H1 (cell line): Measurements from ENCODE around the gene PLCL1. TPM values are rescaled to one million over a fixed set of nuclear protein-coding genes. Genes with fewer than 3 reads are reported as not detected.

Experiments used
- CTCF ChIA-PET: fragments of 300-600 bp; sonication (Branson Sonifier 250); formaldehyde crosslinking; loops from one replicate; lab custom pipeline; 2021; ENCODE audit not compliant: partially characterized antibody; lab: Charles Lee
- POLR2A ChIA-PET: fragments of 300-600 bp; sonication (Branson Sonifier 250); formaldehyde crosslinking; loops from one replicate; lab custom pipeline; 2021; ENCODE audit warnings: inconsistent platforms; ENCODE audit not compliant: partially characterized antibody; lab: Charles Lee
- DNase-seq, 2 experiments: peaks; one replicate each; pipeline versions ENCODE4 v3.0.0 to v3.0.0-alpha.2; 2010 to 2022; ENCODE audit warnings: low spot score in 2 of 2, low read depth in 1 of 2, mixed read lengths in 1 of 2
- FAIRE-seq: peaks from 2 replicates; lab custom pipeline; 2011; peaks lifted over from hg19 to GRCh38; lab: Jason Lieb, UNC
- H2AFZ ChIP-seq: 2 replicates; pipeline ENCODE4 v1.8.1; 2012; ENCODE audit warnings: low read length, inconsistent platforms
- H2AK5ac ChIP-seq: 2 replicates; pipeline ENCODE4 v1.6.1; 2013; ENCODE audit warnings: low read depth, low read length
- H2BK120ac ChIP-seq: replicated peaks from 2 replicates; pipeline ENCODE3; 2013; ENCODE audit warnings: low read depth, low read length, inconsistent platforms
- H2BK12ac ChIP-seq: 2 replicates; pipeline ENCODE4 v1.6.1; 2013; ENCODE audit warnings: low read depth, low read length
- H2BK15ac ChIP-seq: 2 replicates; pipeline ENCODE4 v1.6.1; 2013; ENCODE audit warnings: low read length
- H2BK20ac ChIP-seq: 2 replicates; pipeline ENCODE4 v1.6.1; 2013; ENCODE audit warnings: low read length
- H2BK5ac ChIP-seq: 2 replicates; pipeline ENCODE4 v1.6.1; 2013; ENCODE audit warnings: low read depth, low read length
- H3K14ac ChIP-seq: 2 replicates; pipeline ENCODE4 v1.6.1; 2013; ENCODE audit warnings: inconsistent platforms; ENCODE audit not compliant: insufficient read length
- H3K18ac ChIP-seq: 2 replicates; pipeline ENCODE4 v1.6.1; 2013; ENCODE audit warnings: low read length; ENCODE audit errors: extremely low read depth
- H3K23ac ChIP-seq: 2 replicates; pipeline ENCODE4 v1.6.1; 2013; ENCODE audit warnings: inconsistent platforms; ENCODE audit not compliant: insufficient read length
- H3K23me2 ChIP-seq: 2 replicates; pipeline ENCODE4 v1.6.1; 2013; ENCODE audit warnings: low read depth, low read length
- H3K27ac ChIP-seq: 2 replicates; pipeline ENCODE4 v1.6.1; 2011; ENCODE audit warnings: low read depth, low read length, inconsistent platforms
- H3K27me3 ChIP-seq, 4 experiments: replicated peaks in 1 of 4; 1 replicate in 1 of 4; 2 replicates in 3 of 4; pipeline versions ENCODE4 v1.6.1 to v1.8.1; 2011 to 2013; ENCODE audit warnings: low read length in 3 of 4, mild to moderate bottlenecking in 3 of 4, inconsistent platforms in 2 of 4, mixed read lengths in 2 of 4, moderate library complexity in 1 of 4; ENCODE audit not compliant: control insufficient read depth in 3 of 4, insufficient read depth in 3 of 4; ENCODE audit errors: extremely low read depth in 1 of 4
- H3K36me3 ChIP-seq, 4 experiments: 2 replicates each; pipeline versions ENCODE4 v1.6.1 to v1.8.1; 2011 to 2013; ENCODE audit warnings: mild to moderate bottlenecking in 4 of 4, low read length in 3 of 4, moderate library complexity in 2 of 4, control low read depth in 1 of 4, inconsistent platforms in 1 of 4; ENCODE audit not compliant: insufficient read depth in 4 of 4, control insufficient read depth in 2 of 4
- H3K4ac ChIP-seq: replicated peaks from 2 replicates; pipeline ENCODE3; 2013; ENCODE audit warnings: low read length, low read depth, mixed read lengths, inconsistent platforms; ENCODE audit not compliant: insufficient read length
- H3K4me1 ChIP-seq, 4 experiments: replicated peaks in 1 of 4; 1 replicate in 1 of 4; 2 replicates in 3 of 4; pipeline versions ENCODE4 v1.6.1 to v1.8.1; 2011 to 2013; ENCODE audit warnings: low read length in 3 of 4, inconsistent platforms in 2 of 4, mixed read lengths in 1 of 4; ENCODE audit not compliant: insufficient read depth in 4 of 4, control insufficient read depth in 3 of 4
- H3K4me2 ChIP-seq, 2 experiments: 2 replicates each; pipeline versions ENCODE4 v1.6.1 to v1.8.1; 2011 to 2013; ENCODE audit warnings: low read depth in 2 of 2, low read length in 2 of 2, control low read depth in 1 of 2, inconsistent platforms in 1 of 2, mild to moderate bottlenecking in 1 of 2; ENCODE audit not compliant: insufficient read depth in 1 of 2
- H3K4me3 ChIP-seq, 4 experiments: fragments of 200-600, 300-600 bp in 1 of 4; sonication (generic), shearing (Covaris generic), sonication (Bioruptor Twin) in 1 of 4; 2 replicates each; pipeline versions ENCODE4 v1.5.1 to v1.8.1; 2011 to 2016; ENCODE audit warnings: low read length in 4 of 4, low read depth in 3 of 4, control low read depth in 2 of 4, inconsistent platforms in 2 of 4, mild to moderate bottlenecking in 2 of 4, mixed read lengths in 1 of 4, moderate library complexity in 1 of 4; ENCODE audit not compliant: insufficient read depth in 2 of 4; ENCODE audit errors: extremely low read depth in 1 of 4
- H3K56ac ChIP-seq: replicated peaks from 2 replicates; pipeline ENCODE3; 2013; ENCODE audit warnings: low read depth, mild to moderate bottlenecking, mixed read lengths, low read length, inconsistent platforms; ENCODE audit not compliant: insufficient read length
- H3K79me1 ChIP-seq: 2 replicates; pipeline ENCODE4 v1.6.1; 2013; ENCODE audit warnings: low read depth, low read length, control low read depth
- H3K79me2 ChIP-seq, 2 experiments: 2 replicates each; pipeline versions ENCODE4 v1.6.1 to v1.8.1; 2012 to 2013; ENCODE audit warnings: low read length in 2 of 2, mild to moderate bottlenecking in 2 of 2, inconsistent platforms in 1 of 2; ENCODE audit not compliant: insufficient read depth in 2 of 2, control insufficient read depth in 1 of 2
- H3K9ac ChIP-seq, 4 experiments: replicated peaks in 1 of 4; 1 replicate in 1 of 4; 2 replicates in 3 of 4; pipeline versions ENCODE4 v1.6.1 to v1.8.1; 2011 to 2013; ENCODE audit warnings: low read depth in 3 of 4, low read length in 3 of 4, control low read depth in 2 of 4, mild to moderate bottlenecking in 2 of 4, moderate library complexity in 2 of 4, inconsistent platforms in 1 of 4; ENCODE audit errors: extremely low read depth in 1 of 4
- H3K9me3 ChIP-seq, 2 experiments: 2 replicates each; pipeline versions ENCODE4 v1.6.1 to v1.8.1; 2012 to 2013; ENCODE audit warnings: mild to moderate bottlenecking in 2 of 2, moderate library complexity in 2 of 2, control low read depth in 1 of 2, inconsistent platforms in 1 of 2, low read depth in 1 of 2, low read length in 1 of 2, mixed read lengths in 1 of 2; ENCODE audit not compliant: insufficient read depth in 2 of 2
- H4K20me1 ChIP-seq, 2 experiments: replicated peaks in 1 of 2; 2 replicates each; pipeline versions ENCODE3 to v1.8.1; 2011 to 2013; ENCODE audit warnings: inconsistent platforms in 2 of 2, low read length in 2 of 2, mild to moderate bottlenecking in 1 of 2; ENCODE audit not compliant: insufficient read depth in 2 of 2, control insufficient read depth in 1 of 2
- H4K5ac ChIP-seq: 2 replicates; pipeline ENCODE4 v1.6.1; 2013; ENCODE audit warnings: low read length, low read depth, mixed read lengths, inconsistent platforms; ENCODE audit not compliant: insufficient read length
- H4K8ac ChIP-seq: 2 replicates; pipeline ENCODE4 v1.8.0; 2013; ENCODE audit warnings: mild to moderate bottlenecking, moderate library complexity, low read length, inconsistent platforms; ENCODE audit not compliant: insufficient read depth; ENCODE audit errors: extremely low read depth
- H4K91ac ChIP-seq: replicated peaks from 2 replicates; pipeline ENCODE3; 2013; ENCODE audit warnings: low read length, mixed read lengths, inconsistent platforms; ENCODE audit not compliant: insufficient read length
- ASH2L ChIP-seq: fragments of 200-600, 300-600 bp; sonication (generic); IDR thresholded peaks from one replicate; pipeline ENCODE4 v1.7.1; 2017; ENCODE audit warnings: low read length
- BCL11A ChIP-seq, 2 experiments: IDR thresholded peaks; one replicate each; pipeline ENCODE4 v1.6.1; 2011; ENCODE audit warnings: low read depth in 2 of 2, low read length in 2 of 2, mild to moderate bottlenecking in 2 of 2
- E2F6 ChIP-seq: IDR thresholded peaks from 2 replicates; pipeline ENCODE4 v1.6.1; 2012; ENCODE audit warnings: inconsistent platforms
- NRF1 ChIP-seq: IDR thresholded peaks from 2 replicates; pipeline ENCODE4 v1.6.1; 2011; ENCODE audit warnings: mild to moderate bottlenecking, low read depth, low read length, improper control_type of control experiment
- RAD21 ChIP-seq, 2 experiments: IDR thresholded peaks in 1 of 2; conservative IDR thresholded peaks in 1 of 2; 2 replicates each; pipeline ENCODE4 v1.6.1; 2011; ENCODE audit warnings: low read depth in 2 of 2, low read length in 2 of 2, improper control_type of control experiment in 1 of 2, inconsistent platforms in 1 of 2, mild to moderate bottlenecking in 1 of 2, moderate library complexity in 1 of 2
- RXRA ChIP-seq: IDR thresholded peaks from 2 replicates; pipeline ENCODE4 v1.6.1; 2011; ENCODE audit warnings: low read depth, mild to moderate bottlenecking, low read length, moderate library complexity; ENCODE audit not compliant: insufficient read depth
- SAP30 ChIP-seq: fragments of 300-600 bp; sonication (generic); IDR thresholded peaks from 2 replicates; pipeline ENCODE4 v1.7.1; 2012; ENCODE audit warnings: low read length, moderate library complexity, mild to moderate bottlenecking, inconsistent platforms; ENCODE audit not compliant: insufficient read depth, insufficient replicate concordance
- SIX5 ChIP-seq: IDR thresholded peaks from 2 replicates; pipeline ENCODE4 v1.6.1; 2011; ENCODE audit warnings: mild to moderate bottlenecking, low read depth, low read length
- SP4 ChIP-seq: IDR thresholded peaks from 2 replicates; pipeline ENCODE4 v1.6.1; 2012; ENCODE audit warnings: low read length, inconsistent platforms
- SUZ12 ChIP-seq: fragments of 200-600 bp; sonication (generic); IDR thresholded peaks from 2 replicates; pipeline ENCODE4 v1.6.1; 2012; ENCODE audit warnings: mild to moderate bottlenecking, inconsistent platforms, low read length, moderate library complexity, mixed read lengths
- TAF1 ChIP-seq: IDR thresholded peaks from 2 replicates; pipeline ENCODE4 v1.6.1; 2011; ENCODE audit warnings: mild to moderate bottlenecking, low read depth, low read length
- TCF12 ChIP-seq: IDR thresholded peaks from 2 replicates; pipeline ENCODE4 v1.6.1; 2011; ENCODE audit warnings: low read depth, mild to moderate bottlenecking, low read length
- ZNF274 ChIP-seq: IDR thresholded peaks from 2 replicates; pipeline ENCODE4 v1.7.0; 2012; ENCODE audit warnings: low read length, borderline replicate concordance; ENCODE audit errors: extremely low read depth
- WGBS, 2 experiments: shearing (Covaris generic) in 1 of 2; methylation state at CpG; one replicate each; pipeline versions ENCODE4 v1.1.6 to v1.1.7; 2013 to 2015; ENCODE audit warnings: low lambda C conversion rate in 2 of 2, mixed read lengths in 2 of 2, inconsistent platforms in 1 of 2, low coverage in 1 of 2, missing lambda C conversion rate in 1 of 2; ENCODE audit not compliant: insufficient replicate concordance in 2 of 2, insufficient coverage in 1 of 2, insufficient read length in 1 of 2; ENCODE audit errors: extremely low coverage in 1 of 2, missing lambda C conversion rate in 1 of 2; 5-methylcytosine and 5-hydroxymethylcytosine counted together
- polyA plus RNA-seq, 7 experiments: library from polyadenylated mRNA; depleted of rRNA in 3 of 7; stranded (reverse) in 5 of 7; unstranded in 2 of 7; fragments of >200 nt in 5 of 7; fragments of 200-250 nt in 2 of 7; gene quantifications; 1 replicate in 5 of 7; 2 replicates in 1 of 7; 4 replicates in 1 of 7; pipeline versions ENCODE4 v1.2.1 to v1.2.3, GENCODE V29; 2011 to 2013; ENCODE audit warnings: missing spikeins in 2 of 7, mixed read lengths in 2 of 7
- total RNA-seq: library from RNA; stranded (reverse); fragmentation: NEBNext Ultra II Directional; extraction: Animal tissue kit (Norgen Biotek cat#: 25700); gene quantifications from 2 replicates; pipeline ENCODE4 v1.2.1, GENCODE V29; 2021

Gene PLCL1
- total and polyA plus RNA-seq, 2 of the 8 experiments (the other 6 are each of a cell fraction or from before 2014, with no cell fraction given): not detected

- H3K27me3 ChIP-seq: no peaks in the 10 kb centered on the region
- no peak overlapping the region for H4K91ac ChIP-seq
- no peak overlapping the region for H3K27ac ChIP-seq
- H3K4ac ChIP-seq: no peak overlapping the region
- no peak overlapping the region for H3K23ac ChIP-seq
- no peak overlapping the region for H2AFZ ChIP-seq
- ChIA-PET CTCF (interaction anchor here (0.7 to 5.9 kb wide), 12 partner anchors 11 to 347 kb away, joined by 3 to 43 read pairs (median 3); partner anchors contain the start of gene PLCL1), POLR2A (no interaction called here)
- H2BK20ac ChIP-seq: no peak overlapping the region
- no peak overlapping the region for H3K9ac ChIP-seq
- H2AK5ac ChIP-seq: no peak overlapping the region
- FAIRE-seq (peak; percentile 87), DNase-seq (peak; percentile 13 to 52)
- H3K4me3 ChIP-seq: no peak overlapping the region
- H3K79me2 ChIP-seq: no peaks in the 10 kb centered on the region
- no peaks in the 10 kb centered on the region for H4K20me1 ChIP-seq
- H4K8ac ChIP-seq: no peak overlapping the region
- H2BK5ac ChIP-seq: no peak overlapping the region
- H3K14ac ChIP-seq: no peak overlapping the region
- no peak overlapping the region for H3K18ac ChIP-seq
- no peak overlapping the region for H3K56ac ChIP-seq
- H2BK12ac ChIP-seq: no peak overlapping the region
- H3K4me1 ChIP-seq: no peaks in the 10 kb centered on the region
- no peaks in the 10 kb centered on the region for H3K79me1 ChIP-seq
- H4K5ac ChIP-seq: no peak overlapping the region
- no peaks in the 10 kb centered on the region for H3K9me3 ChIP-seq
- H3K36me3 ChIP-seq: no peaks in the 10 kb centered on the region
- no peaks in the 10 kb centered on the region for H3K23me2 ChIP-seq
- H2BK120ac ChIP-seq: no peak overlapping the region
- 68% methylated on average over 1 of the region's 1 CpG; no CpG with 5 or more reads in 1 of the 2 experiments for WGBS, 2 experiments
- no peak overlapping the region for H3K4me2 ChIP-seq
- no peak overlapping the region for H2BK15ac ChIP-seq
- TF ChIP-seq BCL11A (IDR thresholded peaks at IDR 0.05; ENCODE audit: low read depth in 2 of 2, low read length in 2 of 2) (no peak), NRF1 (no peak), TCF12 (no peak), SP4 (no peak), E2F6 (no peak), SAP30 (no peak), SIX5 (no peak), RAD21 (IDR thresholded peaks at IDR 0.05 in 1 of 2, conservative IDR thresholded peaks at IDR 0.05 in 1 of 2; ENCODE audit: low read depth in 2 of 2, low read length in 2 of 2) (peak; percentile 67 to 69), TAF1 (no peak), ZNF274 (no peak), ASH2L (no peak), RXRA (no peak), SUZ12 (no peak)
Observed at GRCh38 chr2:198054299-198054698, 249.9 kb downstream of the PLCL1 start.
